Measurements from ENCODE around the gene VEPH1. TPM values are rescaled to one million over a fixed set of nuclear protein-coding genes. Genes with fewer than 3 reads are reported as not detected.

VEPH1 gene
- total and polyA plus RNA-seq, 2 donors from 2014 or later: 17.8 to 29.2 TPM

DNA sequence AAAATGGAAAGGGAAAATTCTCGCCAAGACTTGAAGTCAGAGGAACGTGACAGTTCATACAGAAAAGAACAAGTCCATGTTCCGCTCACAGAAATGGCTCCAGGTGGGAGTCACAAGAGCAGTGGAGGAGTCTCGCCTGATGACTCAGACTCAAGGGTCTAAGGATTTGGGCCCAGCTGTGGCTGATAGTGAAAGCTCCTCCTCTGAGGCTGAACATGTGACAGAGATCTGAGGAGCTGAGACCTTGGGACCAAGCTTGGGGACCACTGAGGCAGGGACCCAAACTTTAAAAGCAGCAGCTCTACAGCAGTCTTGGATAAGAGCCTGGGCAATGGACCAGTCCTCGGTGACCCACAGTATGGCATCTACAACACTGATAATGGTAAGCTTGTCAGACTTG lies 9.3 kb upstream of the VEPH1 start:
- intact Hi-C loops (cut with DNase I): no loop called here
- Histone ChIP-seq H3K27ac (ENCODE audit: low read depth in 2 of 2, low read length in 2 of 2) (no peak overlapping the region), H3K9ac (ENCODE audit: low read length in 3 of 3) (no peak overlapping the region), H3K9me3 (ENCODE audit: control insufficient read depth in 2 of 3, insufficient read depth in 1 of 3, low read length in 3 of 3) (peaks cover 0 to 1% (median 0%) of the 10 kb centered on the region in 3 donors), H3K36me3 (ENCODE audit: control insufficient read depth in 2 of 3, insufficient read depth in 3 of 3, low read length in 3 of 3) (no peaks in the 10 kb centered on the region), H3K4me3 (ENCODE audit: low read length in 3 of 3) (no peak overlapping the region), H3K27me3 (ENCODE audit: control insufficient read depth, insufficient read depth, low read length) (no peaks in the 10 kb centered on the region), H3K4me1 (ENCODE audit: control insufficient read depth in 2 of 3, insufficient read depth in 2 of 3, low read depth in 1 of 3, low read length in 3 of 3) (no peaks in the 10 kb centered on the region)
- TF ChIP-seq, protein P1, sequence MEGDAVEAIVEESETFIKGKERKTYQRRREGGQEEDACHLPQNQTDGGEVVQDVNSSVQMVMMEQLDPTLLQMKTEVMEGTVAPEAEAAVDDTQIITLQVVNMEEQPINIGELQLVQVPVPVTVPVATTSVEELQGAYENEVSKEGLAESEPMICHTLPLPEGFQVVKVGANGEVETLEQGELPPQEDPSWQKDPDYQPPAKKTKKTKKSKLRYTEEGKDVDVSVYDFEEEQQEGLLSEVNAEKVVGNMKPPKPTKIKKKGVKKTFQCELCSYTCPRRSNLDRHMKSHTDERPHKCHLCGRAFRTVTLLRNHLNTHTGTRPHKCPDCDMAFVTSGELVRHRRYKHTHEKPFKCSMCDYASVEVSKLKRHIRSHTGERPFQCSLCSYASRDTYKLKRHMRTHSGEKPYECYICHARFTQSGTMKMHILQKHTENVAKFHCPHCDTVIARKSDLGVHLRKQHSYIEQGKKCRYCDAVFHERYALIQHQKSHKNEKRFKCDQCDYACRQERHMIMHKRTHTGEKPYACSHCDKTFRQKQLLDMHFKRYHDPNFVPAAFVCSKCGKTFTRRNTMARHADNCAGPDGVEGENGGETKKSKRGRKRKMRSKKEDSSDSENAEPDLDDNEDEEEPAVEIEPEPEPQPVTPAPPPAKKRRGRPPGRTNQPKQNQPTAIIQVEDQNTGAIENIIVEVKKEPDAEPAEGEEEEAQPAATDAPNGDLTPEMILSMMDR (IDR thresholded peaks at IDR 0.05; ENCODE audit: borderline replicate concordance, extremely low read depth, insufficient read depth): no peak
- FAIRE-seq (no peak), DNase-seq (no peak)

DNA sequence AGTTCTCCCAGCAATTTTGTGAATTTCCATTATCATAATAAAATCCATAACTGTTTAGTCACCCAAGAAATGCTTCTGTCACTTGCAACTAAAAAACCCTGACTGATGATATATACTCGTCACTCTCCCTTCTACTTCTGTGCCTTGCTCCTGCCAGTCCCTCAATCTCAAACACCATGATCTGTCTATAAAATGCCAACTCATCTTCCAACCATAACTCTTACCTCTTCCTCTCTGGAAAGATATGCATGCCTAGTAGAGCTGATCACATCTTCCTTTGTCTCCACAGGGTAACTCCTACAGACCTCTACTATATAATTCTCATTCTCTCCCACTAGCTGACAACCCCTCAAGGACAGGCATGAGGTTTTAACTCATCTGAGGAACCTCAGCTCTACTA lies 5.2 kb upstream of the VEPH1 start:
- Histone ChIP-seq H3K36me3 (ENCODE audit: control insufficient read depth in 2 of 3, insufficient read depth in 3 of 3, low read length in 3 of 3) (no peaks in the 10 kb centered on the region), H3K9ac (ENCODE audit: low read length in 3 of 3) (no peak overlapping the region), H3K4me3 (ENCODE audit: low read length in 3 of 3) (no peak overlapping the region), H3K9me3 (ENCODE audit: control insufficient read depth in 2 of 3, insufficient read depth in 1 of 3, low read length in 3 of 3) (peaks cover 0 to 1% (median 0%) of the 10 kb centered on the region in 3 donors), H3K27ac (ENCODE audit: low read depth in 2 of 2, low read length in 2 of 2) (no peak overlapping the region), H3K27me3 (ENCODE audit: control insufficient read depth, insufficient read depth, low read length) (no peaks in the 10 kb centered on the region), H3K4me1 (ENCODE audit: control insufficient read depth in 2 of 3, insufficient read depth in 2 of 3, low read depth in 1 of 3, low read length in 3 of 3) (peaks cover 0 to 4% (median 3%) of the 10 kb centered on the region in 3 donors)
- intact Hi-C loops (cut with DNase I): no loop called here
- no peak for FAIRE-seq
- DNase-seq: no peak
- TF ChIP-seq, protein P1 (IDR thresholded peaks at IDR 0.05; ENCODE audit: borderline replicate concordance, extremely low read depth, insufficient read depth): no peak

DNA sequence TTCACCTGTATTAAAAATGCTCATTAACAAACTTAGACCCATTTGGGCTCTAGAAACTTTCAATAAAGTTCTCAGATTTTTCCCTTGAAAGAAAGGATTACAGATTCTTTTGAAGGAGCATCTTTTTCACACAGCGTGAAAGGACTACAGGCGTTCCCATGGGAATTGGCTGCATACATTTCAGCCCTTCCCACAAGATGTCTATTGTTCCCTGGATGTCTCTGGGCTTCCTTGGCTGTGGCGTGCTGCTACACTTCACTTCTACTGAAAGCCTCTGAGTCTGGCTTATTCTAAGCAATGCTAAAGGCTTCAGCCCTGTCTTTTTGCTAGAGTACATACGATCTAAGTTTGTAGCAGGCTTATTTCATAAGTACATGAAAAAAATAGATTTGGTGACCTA lies 1.4 kb downstream of the VEPH1 start:
- TF ChIP-seq, protein P1 (IDR thresholded peaks at IDR 0.05; ENCODE audit: borderline replicate concordance, extremely low read depth, insufficient read depth): no peak
- H3K27ac ChIP-seq (ENCODE audit: low read depth in 2 of 2, low read length in 2 of 2): no peak overlapping the region

DNA sequence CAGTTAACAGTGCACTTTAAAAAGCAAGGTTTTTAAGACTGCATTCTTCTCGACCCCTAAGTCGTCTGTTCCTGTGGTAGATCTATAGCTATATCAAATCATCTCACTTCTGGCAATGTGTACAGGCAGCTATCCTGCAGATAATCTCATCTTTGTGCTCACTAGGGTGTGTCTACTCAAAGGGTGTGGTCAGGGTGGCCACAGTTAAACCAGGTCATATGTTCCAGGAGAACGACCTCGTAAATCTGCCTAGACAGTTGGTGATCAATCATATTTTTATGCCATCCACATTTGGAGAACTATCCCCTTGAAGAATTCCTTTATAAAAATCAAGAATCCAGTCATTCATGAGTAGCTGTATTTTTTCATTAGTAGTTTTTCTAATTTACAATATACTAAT lies 3.0 kb downstream of the VEPH1 start:
- Histone ChIP-seq H3K36me3 (ENCODE audit: control insufficient read depth in 2 of 3, insufficient read depth in 3 of 3, low read length in 3 of 3) (no peaks in the 10 kb centered on the region), H3K27ac (ENCODE audit: low read depth in 2 of 2, low read length in 2 of 2) (peak overlapping the region in 1 of 2 donors; percentile 59)

More for the DNA sequence above, 1.4 kb downstream of the VEPH1 start:
- DNase-seq (no peak), FAIRE-seq (no peak)
- no peak overlapping the region for H3K9ac ChIP-seq (ENCODE audit: low read length in 3 of 3)
- no peaks in the 10 kb centered on the region for H3K27me3 ChIP-seq (ENCODE audit: control insufficient read depth, insufficient read depth, low read length)
- no peaks in the 10 kb centered on the region for H3K9me3 ChIP-seq (ENCODE audit: control insufficient read depth in 2 of 3, insufficient read depth in 1 of 3, low read length in 3 of 3)
- H3K4me3 ChIP-seq (ENCODE audit: low read length in 3 of 3): peak overlapping the region; percentile 7 to 67 (median 9)
- intact Hi-C loops (cut with DNase I): no loop called here
- H3K36me3 ChIP-seq (ENCODE audit: control insufficient read depth in 2 of 3, insufficient read depth in 3 of 3, low read length in 3 of 3): no peaks in the 10 kb centered on the region
- H3K4me1 ChIP-seq (ENCODE audit: control insufficient read depth in 2 of 3, insufficient read depth in 2 of 3, low read depth in 1 of 3, low read length in 3 of 3): peaks cover 0 to 20% (median 13%) of the 10 kb centered on the region in 3 donors

More for the DNA sequence above, 3.0 kb downstream of the VEPH1 start:
- H3K4me3 ChIP-seq (ENCODE audit: low read length in 3 of 3): peak overlapping the region in 2 of 3 donors; percentile 48 to 50
- peaks cover 0 to 21% (median 13%) of the 10 kb centered on the region in 3 donors for H3K4me1 ChIP-seq (ENCODE audit: control insufficient read depth in 2 of 3, insufficient read depth in 2 of 3, low read depth in 1 of 3, low read length in 3 of 3)
- intact Hi-C loops (cut with DNase I): no loop called here
- peak overlapping the region in 1 of 3 donors; percentile 63 for H3K9ac ChIP-seq (ENCODE audit: low read length in 3 of 3)
- no peaks in the 10 kb centered on the region for H3K9me3 ChIP-seq (ENCODE audit: control insufficient read depth in 2 of 3, insufficient read depth in 1 of 3, low read length in 3 of 3)
- no peaks in the 10 kb centered on the region for H3K27me3 ChIP-seq (ENCODE audit: control insufficient read depth, insufficient read depth, low read length)
- TF ChIP-seq, protein P1 (IDR thresholded peaks at IDR 0.05; ENCODE audit: borderline replicate concordance, extremely low read depth, insufficient read depth): no peak
- FAIRE-seq: no peak
- no peak for DNase-seq

Data from kidney (tissue), 14 donors.